Measurements from ENCODE around the gene PTPN5.
"Not testable (repeated sequence)": the region's sequence is repeated elsewhere in the genome, so short reads cannot be mapped to it uniquely, and the experiment has no call there.

The PTPN5 gene

GRCh38 chr11:18709414-18709813 lies 82.2 kb downstream of the PTPN5 start:
- DNase-seq (ENCODE audit: low spot score) = no peak

- DNase-seq (ENCODE audit: low spot score) = no peak
These were observed 83.7 kb downstream of the PTPN5 start for GRCh38 chr11:18707811-18708340.

- DNase-seq (ENCODE audit: low spot score) = peak; percentile 57
These were observed 85.0 kb downstream of the PTPN5 start for GRCh38 chr11:18706330-18707243.

- DNase-seq (ENCODE audit: low spot score) = no peak
These were observed 85.8 kb downstream of the PTPN5 start for GRCh38 chr11:18705651-18706281.

- DNase-seq (ENCODE audit: low spot score) = peak; percentile 13
These were observed 86.9 kb downstream of the PTPN5 start for GRCh38 chr11:18704698-18705097.

- no peak for DNase-seq (ENCODE audit: low spot score)
These were observed 87.5 kb downstream of the PTPN5 start for GRCh38 chr11:18704045-18704645.

- DNase-seq (ENCODE audit: low spot score) = no peak
These were observed 88.4 kb downstream of the PTPN5 start for GRCh38 chr11:18703001-18703763.

- no peak for DNase-seq (ENCODE audit: low spot score)
These were observed 89.9 kb downstream of the PTPN5 start for GRCh38 chr11:18701614-18702216.

GRCh38 chr11:18700872-18701271 lies 90.7 kb downstream of the PTPN5 start:
- DNase-seq (ENCODE audit: low spot score) = no peak

- no peak for DNase-seq (ENCODE audit: low spot score)
These were observed 91.2 kb downstream of the PTPN5 start for GRCh38 chr11:18700375-18700774.

GRCh38 chr11:18699848-18700261 lies 91.7 kb downstream of the PTPN5 start:
- no peak for DNase-seq (ENCODE audit: low spot score)

GRCh38 chr11:18699269-18699596 lies 92.4 kb downstream of the PTPN5 start:
- DNase-seq (ENCODE audit: low spot score) = no peak

- DNase-seq (ENCODE audit: low spot score) = peak; percentile 90
These were observed 93.0 kb downstream of the PTPN5 start, which contains the start of gene TMEM86A for GRCh38 chr11:18698341-18699268. Gene TMEM86A, plus strand, starts transcription at chr11:18698779. Its CDS starts 108 bp downstream, at chr11:18698887.

GRCh38 chr11:18697576-18697975 lies 94.0 kb downstream of the PTPN5 start:
- DNase-seq (ENCODE audit: low spot score) = no peak

GRCh38 chr11:18696638-18697225 lies 94.9 kb downstream of the PTPN5 start:
- DNase-seq (ENCODE audit: low spot score) = no peak

GRCh38 chr11:18692941-18693760 lies 98.4 kb downstream of the PTPN5 start:
- DNase-seq (ENCODE audit: low spot score) = no peak

- DNase-seq (ENCODE audit: low spot score) = not testable (repeated sequence)
These were observed 100.0 kb downstream of the PTPN5 start for GRCh38 chr11:18691467-18692140.

- no peak for DNase-seq (ENCODE audit: low spot score)
These were observed 107.3 kb downstream of the PTPN5 start for GRCh38 chr11:18684267-18684666.
